HG02884 (cell line): ENCODE results near the gene RGS9.
A peak's percentile ranks its signal among the peaks of the same experiment; 100 is the strongest.
"Not testable (repeated sequence)": the region's sequence is repeated elsewhere in the genome, so short reads cannot be mapped to it uniquely, and the experiment has no call there.

Experiments
- ATAC-seq: cut with Tn5 transposase; IDR thresholded peaks from one replicate; pipeline ENCODE4 v1.9.1; 2021; ENCODE audit warnings: mild to moderate bottlenecking, moderate library complexity; ENCODE audit not compliant: unreplicated experiment

RGS9 gene

DNA sequence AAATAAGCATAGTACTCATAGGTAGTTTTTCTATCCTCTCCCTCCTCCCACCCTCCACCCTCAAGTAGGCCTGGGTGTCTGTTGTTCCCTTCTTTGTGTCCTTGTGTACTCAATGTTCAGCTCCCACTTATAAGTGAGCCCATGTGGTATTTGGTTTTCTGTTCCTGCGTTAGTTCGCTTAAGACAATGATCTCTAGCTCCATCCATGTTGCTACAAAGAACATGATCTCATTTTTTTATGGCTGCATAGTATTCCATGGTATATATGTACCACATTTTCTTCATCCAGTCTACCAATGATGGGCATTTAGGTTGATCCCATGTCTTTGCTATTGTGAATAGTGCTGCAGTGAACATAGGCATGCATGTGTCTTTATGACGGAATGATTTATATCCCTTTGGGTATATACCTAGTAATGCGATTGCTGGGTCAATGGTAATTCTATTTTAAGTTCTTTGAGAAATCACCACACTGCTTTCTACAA lies 43.6 kb downstream of the RGS9 start:
- ATAC-seq = not testable (repeated sequence)

- ATAC-seq = peak; percentile 71
Measured at GRCh38 chr17:65181237-65182061, 44.3 kb downstream of the RGS9 start.

DNA sequence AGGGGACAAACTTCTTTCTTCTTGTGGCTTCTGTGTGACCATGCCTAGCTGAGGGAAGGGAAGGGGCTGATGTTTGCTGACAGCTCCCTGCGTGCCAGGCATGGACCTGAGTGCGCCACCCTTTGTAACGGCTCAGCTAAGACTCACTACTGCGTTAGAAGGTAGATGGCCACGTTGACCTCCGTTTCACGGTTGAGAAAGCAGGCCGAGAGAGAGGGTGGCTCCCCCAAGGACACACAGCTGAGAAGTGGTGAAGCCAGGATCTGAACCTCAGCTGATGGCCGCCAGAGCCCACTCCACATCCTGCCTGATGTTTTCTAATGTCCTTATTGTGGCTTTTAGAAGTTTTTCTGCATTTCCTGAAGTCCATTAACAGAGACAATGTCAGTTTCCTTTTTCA lies 45.1 kb downstream of the RGS9 start:
- ATAC-seq = no peak

- ATAC-seq = no peak
Measured at GRCh38 chr17:65183736-65184135, 46.6 kb downstream of the RGS9 start.

DNA sequence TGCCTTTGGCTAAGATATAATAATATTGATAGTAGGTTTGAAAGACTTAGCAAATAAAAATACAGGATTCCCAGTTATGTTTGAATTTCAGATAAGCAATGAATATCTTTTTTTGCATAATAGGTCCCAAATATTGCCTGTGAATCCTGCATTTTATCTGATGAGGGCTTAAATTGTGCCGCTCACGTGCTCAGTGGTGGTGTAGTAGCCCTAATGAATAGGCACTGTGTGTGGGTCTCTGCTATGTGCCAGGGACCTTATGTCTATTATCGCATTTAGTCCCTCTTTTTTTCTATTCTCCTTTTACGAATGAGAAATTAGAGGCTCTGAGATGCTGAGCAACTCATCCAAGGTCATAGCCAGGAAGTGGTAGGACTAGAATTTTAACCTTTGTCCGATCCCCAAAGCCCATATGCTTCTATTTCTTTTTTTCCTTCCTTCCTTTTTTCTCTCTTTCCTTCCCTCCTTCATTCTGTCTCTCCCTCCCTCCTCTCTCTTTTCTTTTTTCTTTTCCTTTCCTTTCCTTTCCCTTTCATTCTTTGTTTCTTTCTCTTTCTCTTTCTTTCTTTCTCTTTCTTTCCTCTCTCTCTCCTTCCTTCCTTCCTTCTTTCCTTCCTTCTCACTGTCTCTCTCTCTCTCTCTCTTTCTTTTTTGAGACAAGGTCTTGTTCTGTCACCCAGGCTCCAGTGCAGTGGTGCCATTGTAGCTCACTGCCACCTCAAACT lies 47.2 kb downstream of the RGS9 start:
- ATAC-seq = no peak

DNA sequence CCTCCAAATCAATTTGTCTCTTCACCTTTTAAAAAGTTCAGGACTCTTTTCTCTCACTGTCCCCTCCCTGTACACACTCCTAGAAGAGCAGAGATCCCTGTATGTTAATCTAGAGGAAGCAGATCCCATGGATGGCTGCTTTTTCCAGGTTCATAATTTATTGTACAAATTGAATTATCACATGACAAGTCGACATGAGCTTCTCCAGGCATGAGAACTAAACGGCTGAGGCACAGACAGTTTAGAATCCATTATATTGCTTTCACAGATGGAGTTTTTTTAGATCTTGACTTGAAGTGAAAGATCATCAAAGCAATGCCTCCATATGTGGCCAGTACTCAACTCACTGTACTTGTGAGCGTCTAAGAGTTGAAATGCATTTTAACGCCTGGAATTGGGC lies 47.9 kb downstream of the RGS9 start:
- ATAC-seq = no peak

GRCh38 chr17:65185668-65186382 lies 48.7 kb downstream of the RGS9 start:
- no peak for ATAC-seq

GRCh38 chr17:65190467-65191097 lies 53.4 kb downstream of the RGS9 start:
- no peak for ATAC-seq

GRCh38 chr17:65191811-65192740 lies 54.9 kb downstream of the RGS9 start:
- peak; percentile 52 for ATAC-seq

- no peak for ATAC-seq
Measured at GRCh38 chr17:65193305-65193704, 56.1 kb downstream of the RGS9 start.

GRCh38 chr17:65193716-65194293 lies 56.6 kb downstream of the RGS9 start:
- ATAC-seq = no peak

GRCh38 chr17:65194670-65195334 lies 57.6 kb downstream of the RGS9 start:
- ATAC-seq = no peak

- ATAC-seq = no peak
Measured at GRCh38 chr17:65195716-65196115, 58.5 kb downstream of the RGS9 start.

DNA sequence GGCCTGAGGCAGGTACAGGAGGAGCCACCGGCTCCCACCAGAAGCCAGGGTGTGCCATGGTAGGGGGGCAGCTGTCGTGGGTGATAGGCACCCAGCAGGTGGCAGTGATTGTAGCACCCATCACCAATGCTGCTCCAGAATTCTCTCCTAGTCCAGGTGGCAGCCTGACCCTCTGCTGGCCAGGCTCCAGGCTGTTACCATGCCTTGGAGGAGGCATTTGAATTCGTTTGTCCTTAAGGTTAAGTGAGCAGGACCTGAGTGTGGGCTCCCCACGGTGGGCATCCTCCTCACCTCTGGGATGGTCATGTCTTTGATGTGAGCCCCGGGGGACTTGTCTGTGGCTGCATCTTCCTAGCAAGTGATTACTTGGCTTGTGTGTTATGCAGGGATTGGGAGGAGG lies 59.4 kb downstream of the RGS9 start:
- no peak for ATAC-seq

DNA sequence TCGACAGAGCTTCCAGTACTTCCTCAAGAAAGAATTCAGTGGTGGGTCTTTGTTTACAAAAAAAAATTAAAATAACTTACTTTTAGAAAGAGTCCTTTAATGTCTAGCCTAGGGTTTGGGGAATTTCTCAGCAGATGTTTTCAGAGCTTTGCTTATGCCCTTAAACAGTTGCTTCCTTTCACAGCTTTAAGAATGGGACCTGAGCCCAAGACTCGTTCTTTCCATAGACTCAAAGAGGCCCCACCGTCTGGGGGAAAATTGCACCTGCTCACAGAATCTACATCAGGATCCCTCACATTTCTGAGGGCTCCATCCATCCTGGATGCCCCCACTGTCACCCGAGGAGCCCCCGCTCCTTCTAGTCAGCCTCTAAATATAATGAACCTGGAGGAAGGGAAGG lies 60.0 kb downstream of the RGS9 start:
- ATAC-seq = no peak

GRCh38 chr17:65198653-65199382 lies 61.6 kb downstream of the RGS9 start:
- no peak for ATAC-seq

DNA sequence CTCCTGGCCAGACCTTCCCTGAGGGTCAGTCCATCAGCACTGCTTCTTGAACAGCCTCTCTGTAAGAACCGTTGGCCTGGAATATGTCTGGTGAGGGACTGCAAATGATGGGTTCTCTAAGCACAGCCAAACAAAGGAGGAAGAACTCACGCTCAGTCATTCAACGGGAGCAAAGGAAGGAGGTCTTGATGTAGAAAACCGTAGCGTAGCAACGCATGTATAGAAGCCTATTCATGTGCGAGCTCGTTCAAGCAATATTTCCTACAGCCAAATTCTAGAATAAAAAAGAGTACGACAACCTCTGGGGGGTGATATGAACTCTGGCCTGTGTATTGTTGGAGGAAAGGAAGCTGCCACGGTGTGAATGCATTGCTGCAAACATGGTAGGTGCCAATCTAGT lies 64.2 kb downstream of the RGS9 start:
- ATAC-seq = no peak

GRCh38 chr17:65202844-65203571 lies 65.8 kb downstream of the RGS9 start:
- no peak for ATAC-seq
